K562 (cell line): Measurements from ENCODE around the gene ELMO3. TPM values are rescaled to one million over a fixed set of nuclear protein-coding genes. Genes with fewer than 3 reads are reported as not detected.

Experiments
- ATAC-seq: fragments of 200-7000 bp; cut with Tn5 transposase; 3 replicates; pipeline ENCODE4 v1.9.1; 2020; ENCODE audit warnings: moderate library complexity
- BruUV-seq: library from RNA; stranded (reverse); fragments of 400-500 nt; replicated peaks from 2 replicates; lab custom pipeline; 2021; lab: Mats Ljungman, UMichigan
- CTCF ChIA-PET: fragments of 300-600 bp; formaldehyde crosslinking; extraction: SDS; loops from one replicate; lab custom pipeline; 2021; ENCODE audit warnings: low intra/inter-chr PET ratio; lab: Yijun Ruan, JAX
- POLR2A ChIA-PET: fragments of 300-600, 350-650 bp; sonication (Branson Sonifier 250); formaldehyde crosslinking; extraction: SDS; loops from one replicate; lab custom pipeline; 2021; ENCODE audit warnings: antibody characterized with exemption, inconsistent platforms; lab: Yijun Ruan, JAX
- DNase-seq, 4 experiments: peaks; one replicate each; pipeline versions ENCODE4 v3.0.0 to v3.0.0-alpha.2; 2011 to 2018; ENCODE audit warnings: low spot score in 3 of 4, mixed read lengths in 3 of 4; ENCODE audit errors: extremely low read depth in 1 of 4
- FAIRE-seq: peaks from 2 replicates; lab custom pipeline; 2011; peaks lifted over from hg19 to GRCh38; lab: Jason Lieb, UNC
- H2AFZ ChIP-seq: 2 replicates; pipeline ENCODE4 v1.6.0; 2011; ENCODE audit warnings: low read depth, low read length, control low read depth, inconsistent platforms
- H3K27ac ChIP-seq: fragments of 200-600 bp; 3 replicates; pipeline ENCODE4 v1.8.0; 2011; ENCODE audit warnings: low read depth, mild to moderate bottlenecking, control low read depth, inconsistent platforms, low read length, moderate library complexity, mixed read lengths; ENCODE audit errors: extremely low read depth
- H3K27me3 ChIP-seq, 2 experiments: fragments of 300-600 bp in 1 of 2; 2 replicates in 1 of 2; 3 replicates in 1 of 2; pipeline versions ENCODE4 v1.6.0 to v1.8.0; 2011; ENCODE audit warnings: inconsistent platforms in 2 of 2, low read length in 2 of 2, mild to moderate bottlenecking in 1 of 2, mixed read lengths in 1 of 2, moderate library complexity in 1 of 2; ENCODE audit not compliant: control insufficient read depth in 2 of 2, insufficient read depth in 2 of 2
- H3K36me3 ChIP-seq: fragments of 300-600 bp; 3 replicates; pipeline ENCODE4 v1.8.0; 2011; ENCODE audit warnings: mild to moderate bottlenecking, low read length, inconsistent platforms; ENCODE audit not compliant: control insufficient read depth, insufficient read depth
- H3K4me1 ChIP-seq, 2 experiments: fragments of 200-600 bp in 1 of 2; replicated peaks in 1 of 2; 2 replicates in 1 of 2; 3 replicates in 1 of 2; pipeline versions ENCODE4 v1.5.1 to v1.8.0; 2011; ENCODE audit warnings: inconsistent platforms in 2 of 2, low read length in 2 of 2, mild to moderate bottlenecking in 1 of 2, mixed read lengths in 1 of 2, moderate library complexity in 1 of 2; ENCODE audit not compliant: control insufficient read depth in 2 of 2, insufficient read depth in 2 of 2
- H3K4me2 ChIP-seq: 2 replicates; pipeline ENCODE4 v1.6.1; 2011; ENCODE audit warnings: low read length, control low read depth, inconsistent platforms, mixed read lengths; ENCODE audit not compliant: insufficient read depth
- H3K4me3 ChIP-seq: fragments of 200-600 bp; sonication (generic), shearing (Covaris generic); 2 replicates; pipeline ENCODE4 v1.5.1; 2016; ENCODE audit warnings: control low read depth, inconsistent platforms
- H3K79me2 ChIP-seq: fragments of 200-600 bp; 3 replicates; pipeline ENCODE4 v1.8.0; 2011; ENCODE audit warnings: low read length, inconsistent platforms; ENCODE audit not compliant: control insufficient read depth, insufficient read depth
- H3K9ac ChIP-seq, 2 experiments: 2 replicates each; pipeline versions ENCODE4 v1.6.0 to v1.6.1; 2011; ENCODE audit warnings: low read depth in 2 of 2, low read length in 2 of 2, control low read depth in 1 of 2, inconsistent platforms in 1 of 2, mild to moderate bottlenecking in 1 of 2, mixed read lengths in 1 of 2; ENCODE audit not compliant: insufficient read depth in 1 of 2
- H3K9me1 ChIP-seq: one replicate; pipeline ENCODE4 v1.6.0; 2011; ENCODE audit warnings: inconsistent platforms, mild to moderate bottlenecking, low read length, moderate library complexity; ENCODE audit not compliant: control insufficient read depth, insufficient read depth
- H3K9me3 ChIP-seq: replicated peaks from 2 replicates; pipeline ENCODE4 v1.5.1; 2011; ENCODE audit warnings: low read depth, low read length, inconsistent platforms; ENCODE audit not compliant: control insufficient read depth, insufficient read depth
- H4K20me1 ChIP-seq: replicated peaks from 2 replicates; pipeline ENCODE4 v1.6.1; 2011; ENCODE audit warnings: low read length, inconsistent platforms, mixed read lengths; ENCODE audit not compliant: control insufficient read depth, insufficient read depth
- BMI1 ChIP-seq: fragments of 150-350 bp; IDR thresholded peaks from 2 replicates; pipeline ENCODE4 v1.6.1; 2014; ENCODE audit warnings: low read length
- CEBPG ChIP-seq, 3 experiments: fragments of 200-800 bp in 1 of 3; sonication (Bioruptor generic) in 1 of 3; sonication (generic) in 1 of 3; formaldehyde crosslinking in 1 of 3; IDR thresholded peaks in 2 of 3; conservative IDR thresholded peaks in 1 of 3; 2 replicates each; pipeline versions ENCODE4 v1.6.1 to v1.8.0; 2016 to 2022; ENCODE audit warnings: missing compliant biosample characterization in 2 of 3, missing genetic modification characterization in 2 of 3, mild to moderate bottlenecking in 1 of 3, missing genetic modification reagents in 1 of 3
- CREB1 ChIP-seq, 2 experiments: sonication (generic) in 1 of 2; formaldehyde crosslinking in 1 of 2; IDR thresholded peaks; 2 replicates each; pipeline versions ENCODE4 v1.6.1 to v1.8.0; 2012 to 2022; ENCODE audit warnings: inconsistent platforms in 1 of 2, mild to moderate bottlenecking in 1 of 2, missing genetic modification reagents in 1 of 2, moderate library complexity in 1 of 2
- FIP1L1 ChIP-seq: fragments of 200-400 bp; formaldehyde crosslinking; IDR thresholded peaks from 2 replicates; pipeline ENCODE4 v1.6.1; 2018; ENCODE audit warnings: mild to moderate bottlenecking, low read depth, low read length; ENCODE audit not compliant: poor library complexity, severe bottlenecking
- FOXJ2 ChIP-seq: fragments of 200-800 bp; sonication (Bioruptor generic); IDR thresholded peaks from 2 replicates; pipeline ENCODE4 v1.6.1; 2016; ENCODE audit warnings: missing genetic modification characterization, missing compliant biosample characterization
- HMG20B ChIP-seq: fragments of 250-450 bp; sonication (Bioruptor Pico); IDR thresholded peaks from 2 replicates; pipeline ENCODE4 v1.5.0; 2021; ENCODE audit warnings: mild to moderate bottlenecking
- IRF1 ChIP-seq: sonication (generic); formaldehyde crosslinking; IDR thresholded peaks from 2 replicates; pipeline ENCODE4 v1.8.0; 2022; ENCODE audit warnings: missing genetic modification reagents, mild to moderate bottlenecking, borderline replicate concordance
- MAX ChIP-seq: sonication (generic); formaldehyde crosslinking; IDR thresholded peaks from 2 replicates; pipeline ENCODE4 v1.9.0; 2022; ENCODE audit warnings: mild to moderate bottlenecking, missing genetic modification reagents
- MEIS2 ChIP-seq: fragments of 450-650 bp; IDR thresholded peaks from 2 replicates; pipeline ENCODE4 v1.6.1; 2014; ENCODE audit warnings: mild to moderate bottlenecking; ENCODE audit not compliant: partially characterized antibody
- MIER1 ChIP-seq: fragments of 450-650 bp; IDR thresholded peaks from 2 replicates; pipeline ENCODE4 v1.6.1; 2016; ENCODE audit warnings: antibody characterized with exemption, mild to moderate bottlenecking, low read depth
- MXD1 ChIP-seq: fragments of 250-450 bp; sonication (Bioruptor Pico); IDR thresholded peaks from 2 replicates; pipeline ENCODE4 v1.8.0; 2021; ENCODE audit warnings: borderline replicate concordance, mild to moderate bottlenecking, moderate library complexity; ENCODE audit not compliant: poor library complexity, severe bottlenecking
- NFIC ChIP-seq: fragments of 450-650 bp; IDR thresholded peaks from 2 replicates; pipeline ENCODE4 v1.6.1; 2017; ENCODE audit warnings: mild to moderate bottlenecking, inconsistent platforms
- PREB ChIP-seq: sonication (generic); formaldehyde crosslinking; IDR thresholded peaks from 2 replicates; pipeline ENCODE4 v1.8.1; 2023; ENCODE audit warnings: mild to moderate bottlenecking, missing genetic modification reagents
- ZNF311 ChIP-seq: fragments of 250-450 bp; sonication (Bioruptor Pico); IDR thresholded peaks from 2 replicates; pipeline ENCODE4 v1.4.0; 2020; ENCODE audit warnings: mild to moderate bottlenecking, moderate library complexity
- WGBS: fragments of 100-300 bp; shearing (Covaris generic); methylation state at CpG from one replicate; pipeline ENCODE4 v1.1.6; 2016; ENCODE audit warnings: low coverage, mixed read lengths; ENCODE audit not compliant: insufficient coverage; ENCODE audit errors: missing lambda C conversion rate; 5-methylcytosine and 5-hydroxymethylcytosine counted together
- in situ Hi-C: fragments of 300-500 bp; cut with MboI; formaldehyde crosslinking; loops from 4 replicates; pipeline ENCODE4 v1.15.0; 2018; ENCODE audit warnings: inconsistent platforms, mixed read lengths
- intact Hi-C: fragments of 100-400 bp; cut with micrococcal nuclease; formaldehyde crosslinking; loops from 2 replicates; pipeline ENCODE4 v1.14.2; 2022
- polyA plus RNA-seq, 8 experiments: library from polyadenylated mRNA; depleted of rRNA in 4 of 8; stranded (reverse) in 5 of 8; unstranded in 3 of 8; fragments of >200 nt; fragmentation: Nextera tagmentation in 2 of 8; fragmentation: Illumina TruSeq in 1 of 8; extraction: Ambion mirVana in 2 of 8; extraction: Trizol in 1 of 8; gene quantifications; 2 replicates each; pipeline versions ENCODE4 v1.2.1 to v1.2.3, GENCODE V29; 2011 to 2014; ENCODE audit warnings: inconsistent platforms in 1 of 8, missing spikeins in 1 of 8
- total RNA-seq, 7 experiments: library from RNA; depleted of rRNA in 6 of 7; stranded (reverse); fragments of >200 nt in 6 of 7; fragmentation: Illumina TruSeq in 2 of 7; extraction: Trizol in 2 of 7; gene quantifications; 2 replicates each; pipeline versions ENCODE4 v1.2.1 to v1.2.3, GENCODE V29; 2011 to 2021; ENCODE audit warnings: low replicate concordance in 1 of 7

Gene ELMO3
- total and polyA plus RNA-seq, 9 of the 15 experiments (the other 6 are each of a cell fraction or from before 2014, with no cell fraction given) = 0.04 to 5.1 (median 1.5) TPM

GRCh38 chr16:67177743-67178699, 20.9 kb upstream of the ELMO3 start:
- Histone ChIP-seq H3K27me3 (no peaks in the 10 kb centered on the region), H3K9me3 (no peaks in the 10 kb centered on the region), H3K4me3 (peak overlapping the region; percentile 32), H3K27ac (no peak overlapping the region), H3K79me2 (peaks cover 10% of the 10 kb centered on the region), H3K4me2 (peak overlapping the region; percentile 61; the same call in 1 of the 2 replicates), H3K9me1 (no peaks in the 10 kb centered on the region), H2AFZ (0 out of 2 replicates have a peak overlapping the region, but pooled peaks have one; percentile 57), H3K4me1 (peaks cover 9 to 48% of the 10 kb centered on the region in 2 experiments), H3K36me3 (no peaks in the 10 kb centered on the region), H4K20me1 (no peaks in the 10 kb centered on the region), H3K9ac (peak overlapping the region in 1 of 2 experiments; percentile 72; a peak in 2 of 4 replicates)
- DNase-seq = peak; percentile 47 to 71 (median 65)
- ChIA-PET POLR2A (interaction anchor here (0.7 to 1.1 kb wide), 4 partner anchors 11 to 290 kb away, joined by 3 read pairs; partner anchors contain the start of gene EXOC3L1), CTCF (interaction anchor here (0.6 kb wide), 1 partner anchor 66 kb away, joined by 3 read pairs; no protein-coding TSS in a partner anchor)
- in situ Hi-C loops (no loop called here), intact Hi-C loops (no loop called here)
- peak; percentile 81 for ATAC-seq
- 49% methylated on average over 56 of the region's 73 CpGs for WGBS
- no TSS peak for BruUV-seq
- FAIRE-seq = no peak
- TF ChIP-seq ZNF311 (CRISPR knock-in tag) (no peak), IRF1 (CRISPR knock-in tag) (no peak), BMI1 (no peak), MAX (CRISPR knock-in tag) (peak; percentile 62; the same call in 1 of the 2 replicates), FOXJ2 (tag) (no peak), HMG20B (CRISPR knock-in tag) (no peak), MEIS2 (no peak), MXD1 (CRISPR knock-in tag) (no peak), PREB (CRISPR knock-in tag) (no peak), NFIC (peak; percentile 39; the same call in 1 of the 2 replicates), CEBPG (CRISPR knock-in tag; IDR thresholded peaks at IDR 0.05) (0 out of 2 replicates have a peak, but pooled peaks have one; percentile 6), CEBPG (tag; conservative IDR thresholded peaks at IDR 0.05 in 1 of 2, IDR thresholded peaks at IDR 0.05 in 1 of 2) (no peak), FIP1L1 (no peak), MIER1 (no peak), CREB1 (IDR thresholded peaks at IDR 0.05) (no peak), CREB1 (CRISPR knock-in tag; IDR thresholded peaks at IDR 0.05) (no peak)
